Esophagus muscularis mucosa (tissue), 4 donors: Measurements from ENCODE around the gene CHN1. TPM values are rescaled to one million over a fixed set of nuclear protein-coding genes. Genes with fewer than 3 reads are reported as not detected.

Experiments
- DNase-seq: peaks from one replicate; pipeline ENCODE4 v3.0.0-alpha.2; 2017; ENCODE audit errors: extremely low spot score
- H3K27ac ChIP-seq, 4 donors: fragments of 200-600 bp; sonication (generic); replicated peaks in 1 of 4; 1 replicate in 3 of 4; 2 replicates in 1 of 4; pipeline ENCODE4 v1.5.1; 2016 to 2019; ENCODE audit warnings: mild to moderate bottlenecking in 1 of 4
- H3K27me3 ChIP-seq, 4 donors: fragments of 200-600 bp; sonication (generic); one replicate each; pipeline versions ENCODE4 v1.5.1 to v1.6.0; 2016 to 2019
- H3K36me3 ChIP-seq, 4 donors: fragments of 200-600 bp; sonication (generic); one replicate each; pipeline ENCODE4 v1.5.1; 2016 to 2019
- H3K4me1 ChIP-seq, 4 donors: fragments of 200-600 bp; sonication (generic); one replicate each; pipeline ENCODE4 v1.5.1; 2016 to 2019
- H3K4me3 ChIP-seq, 4 donors: fragments of 200-600 bp; sonication (generic); 1 replicate in 2 of 4; 2 replicates in 2 of 4; pipeline ENCODE4 v1.5.1; 2016 to 2019; ENCODE audit warnings: mild to moderate bottlenecking in 4 of 4, moderate library complexity in 1 of 4
- H3K9me3 ChIP-seq, 4 donors: fragments of 200-600 bp; sonication (generic); 1 replicate in 3 of 4; 2 replicates in 1 of 4; pipeline ENCODE4 v1.5.1; 2016 to 2019
- EP300 ChIP-seq: sonication (generic); formaldehyde crosslinking; IDR thresholded peaks from one replicate; pipeline ENCODE4 v1.6.1; 2017; ENCODE audit warnings: antibody characterized with exemption
- POLR2A ChIP-seq: fragments of 450-650 bp; IDR thresholded peaks from one replicate; pipeline ENCODE4 v1.6.1; 2017; ENCODE audit warnings: antibody characterized with exemption, moderate library complexity, mild to moderate bottlenecking, low read depth
- POLR2AphosphoS5 ChIP-seq, 2 donors: sonication (generic); formaldehyde crosslinking; IDR thresholded peaks; one replicate each; pipeline ENCODE4 v1.6.1; 2017; ENCODE audit warnings: antibody characterized with exemption in 2 of 2
- WGBS: methylation state at CpG from one replicate; pipeline ENCODE4 v1.1.5; 2018; 5-methylcytosine and 5-hydroxymethylcytosine counted together
- intact Hi-C: fragments of 100-400 bp; cut with DNase I; formaldehyde crosslinking; loops from one replicate; pipeline ENCODE4 v1.15.1; 2023
- total RNA-seq, 4 donors: library from RNA; depleted of rRNA; stranded (reverse); fragments of >200 nt; gene quantifications; one replicate each; pipeline versions ENCODE4 v1.1.0 to v1.2.1, GENCODE V29; 2016
- TF ChIP-seq, protein P1 (sequence below), 3 experiments: fragments of 200-600 bp in 2 of 3; fragments of 450-650 bp in 1 of 3; sonication (generic) in 2 of 3; IDR thresholded peaks; one replicate each; pipeline ENCODE4 v1.5.1; 2017 to 2019; ENCODE audit warnings: antibody characterized with exemption in 3 of 3, mild to moderate bottlenecking in 2 of 3, moderate library complexity in 1 of 3

The CHN1 gene
- total RNA-seq, 4 donors from 2014 or later: 23.2 to 32.3 (median 29.8) TPM

DNA sequence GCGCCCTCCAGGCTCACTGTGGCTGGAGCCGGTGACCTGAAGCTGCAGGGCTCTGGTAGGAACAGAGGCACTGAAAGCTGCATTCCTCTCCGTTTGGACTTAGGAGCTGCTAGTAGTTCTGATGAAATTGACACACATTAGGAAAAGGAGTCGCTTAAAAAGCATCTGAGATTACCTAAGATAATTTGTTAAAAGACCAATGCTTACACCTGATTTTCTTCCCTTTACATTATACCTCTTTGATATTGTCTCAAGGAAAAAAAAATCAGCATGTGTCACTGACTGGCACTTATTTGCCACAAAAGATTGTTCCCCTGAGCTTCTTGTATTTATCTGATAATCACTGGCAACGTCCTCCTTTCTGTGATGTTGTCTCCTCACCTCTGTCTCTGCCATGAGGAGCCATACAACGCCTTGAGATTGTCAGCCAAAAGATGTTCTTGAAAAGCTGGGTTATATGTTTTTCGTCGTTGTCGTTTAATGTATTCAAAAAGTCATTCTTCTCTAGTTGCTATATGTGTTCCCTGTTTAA is 618 bp upstream of the CHN1 start:
- H3K27me3 ChIP-seq: no peaks in the 10 kb centered on the region
- H3K4me1 ChIP-seq: peaks cover 30 to 72% (median 62%) of the 10 kb centered on the region in 4 donors
- intact Hi-C loops: no loop called here
- H3K36me3 ChIP-seq: no peaks in the 10 kb centered on the region
- no peak for TF ChIP-seq POLR2A
- no peak for TF ChIP-seq POLR2AphosphoS5 (IDR thresholded peaks at IDR 0.05)
- TF ChIP-seq, protein P1, sequence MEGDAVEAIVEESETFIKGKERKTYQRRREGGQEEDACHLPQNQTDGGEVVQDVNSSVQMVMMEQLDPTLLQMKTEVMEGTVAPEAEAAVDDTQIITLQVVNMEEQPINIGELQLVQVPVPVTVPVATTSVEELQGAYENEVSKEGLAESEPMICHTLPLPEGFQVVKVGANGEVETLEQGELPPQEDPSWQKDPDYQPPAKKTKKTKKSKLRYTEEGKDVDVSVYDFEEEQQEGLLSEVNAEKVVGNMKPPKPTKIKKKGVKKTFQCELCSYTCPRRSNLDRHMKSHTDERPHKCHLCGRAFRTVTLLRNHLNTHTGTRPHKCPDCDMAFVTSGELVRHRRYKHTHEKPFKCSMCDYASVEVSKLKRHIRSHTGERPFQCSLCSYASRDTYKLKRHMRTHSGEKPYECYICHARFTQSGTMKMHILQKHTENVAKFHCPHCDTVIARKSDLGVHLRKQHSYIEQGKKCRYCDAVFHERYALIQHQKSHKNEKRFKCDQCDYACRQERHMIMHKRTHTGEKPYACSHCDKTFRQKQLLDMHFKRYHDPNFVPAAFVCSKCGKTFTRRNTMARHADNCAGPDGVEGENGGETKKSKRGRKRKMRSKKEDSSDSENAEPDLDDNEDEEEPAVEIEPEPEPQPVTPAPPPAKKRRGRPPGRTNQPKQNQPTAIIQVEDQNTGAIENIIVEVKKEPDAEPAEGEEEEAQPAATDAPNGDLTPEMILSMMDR (IDR thresholded peaks at IDR 0.05): no peak
- TF ChIP-seq EP300: no peak
- 32% methylated on average over 7 of the region's 9 CpGs for WGBS
- DNase-seq: no peak
- H3K4me3 ChIP-seq: peak overlapping the region; percentile 82 to 89 (median 86)
- peak overlapping the region; percentile 89 to 94 (median 94) for H3K27ac ChIP-seq
- H3K9me3 ChIP-seq: no peaks in the 10 kb centered on the region

DNA sequence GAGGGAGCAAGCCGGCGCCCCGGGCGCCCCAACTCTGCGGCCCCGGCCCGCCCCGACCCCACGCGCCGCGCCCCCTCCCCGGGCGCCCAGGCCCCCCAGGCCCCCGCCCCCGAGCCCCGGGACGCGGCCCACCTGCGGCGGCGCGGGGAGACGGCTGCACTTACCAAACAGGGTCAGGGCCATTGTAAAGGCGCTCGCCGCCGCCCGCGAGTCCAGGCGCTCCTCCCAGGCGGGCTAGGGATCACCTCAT is 526 bp downstream of the CHN1 start:
- no peaks in the 10 kb centered on the region for H3K36me3 ChIP-seq
- no peak for TF ChIP-seq POLR2A
- TF ChIP-seq, protein P1 (IDR thresholded peaks at IDR 0.05): no peak
- TF ChIP-seq EP300: no peak
- no peak for TF ChIP-seq POLR2AphosphoS5 (IDR thresholded peaks at IDR 0.05)
- WGBS: no CpG with 5 or more reads among the region's 32 CpGs
- H3K27ac ChIP-seq: peak overlapping the region; percentile 89 to 94 (median 94)
- peak overlapping the region; percentile 82 to 89 (median 86) for H3K4me3 ChIP-seq
- no peak for DNase-seq
- H3K9me3 ChIP-seq: no peaks in the 10 kb centered on the region
- no peaks in the 10 kb centered on the region for H3K27me3 ChIP-seq
- H3K4me1 ChIP-seq: peaks cover 26 to 65% (median 54%) of the 10 kb centered on the region in 4 donors
- intact Hi-C loops: no loop called here

DNA sequence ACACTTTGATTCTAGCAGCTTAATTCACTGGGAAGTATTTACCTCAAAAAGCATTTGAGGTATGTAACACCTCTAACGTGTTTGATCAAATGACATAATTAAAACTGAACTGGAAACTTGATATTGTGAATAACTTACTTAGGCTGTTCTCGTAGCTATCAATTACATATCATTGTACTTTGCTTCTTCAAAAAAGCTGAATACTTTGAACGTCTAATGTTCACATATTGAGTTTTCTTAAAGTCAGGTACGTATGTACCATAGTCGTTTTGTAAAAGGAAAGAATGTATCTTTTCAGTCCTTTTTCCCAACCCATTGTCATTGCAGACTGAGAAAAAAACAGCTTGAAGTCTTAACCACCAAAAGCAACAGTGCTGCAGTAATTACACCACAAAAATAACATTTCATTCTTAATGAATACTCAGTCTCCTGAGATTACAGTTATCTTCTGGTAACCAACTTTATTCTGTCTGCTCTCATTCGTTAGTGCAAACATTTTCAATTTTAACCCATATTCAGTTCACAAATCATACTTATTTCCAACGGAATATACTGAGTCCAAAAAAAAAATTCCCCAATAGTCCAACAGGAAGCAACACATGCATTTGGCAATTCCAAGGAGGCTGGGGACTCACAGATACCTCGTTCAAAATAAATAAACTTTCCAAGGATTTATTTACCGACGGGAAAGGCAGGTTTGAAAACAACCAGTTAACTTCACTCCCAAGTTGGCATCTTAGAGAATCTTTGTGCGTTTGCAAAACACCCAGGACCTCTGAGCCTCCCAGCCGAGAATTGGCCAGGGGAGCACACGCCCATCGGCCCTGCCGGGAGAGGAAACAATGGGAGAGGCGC is 1.1 kb downstream of the CHN1 start:
- H3K4me1 ChIP-seq: peaks cover 23 to 62% (median 54%) of the 10 kb centered on the region in 4 donors
- H3K27me3 ChIP-seq: no peaks in the 10 kb centered on the region
- 17% methylated on average over 15 of the region's 16 CpGs for WGBS
- peak overlapping the region; percentile 89 to 94 (median 94) for H3K27ac ChIP-seq
- H3K4me3 ChIP-seq: peak overlapping the region; percentile 82 to 89 (median 86)
- DNase-seq: no peak
- intact Hi-C loops: no loop called here
- no peak for TF ChIP-seq POLR2A
- TF ChIP-seq, protein P1 (IDR thresholded peaks at IDR 0.05): no peak
- peak in 1 of 2 donors; percentile 4 for TF ChIP-seq POLR2AphosphoS5 (IDR thresholded peaks at IDR 0.05)
- TF ChIP-seq EP300: no peak
- H3K36me3 ChIP-seq: no peaks in the 10 kb centered on the region
- H3K9me3 ChIP-seq: no peaks in the 10 kb centered on the region

DNA sequence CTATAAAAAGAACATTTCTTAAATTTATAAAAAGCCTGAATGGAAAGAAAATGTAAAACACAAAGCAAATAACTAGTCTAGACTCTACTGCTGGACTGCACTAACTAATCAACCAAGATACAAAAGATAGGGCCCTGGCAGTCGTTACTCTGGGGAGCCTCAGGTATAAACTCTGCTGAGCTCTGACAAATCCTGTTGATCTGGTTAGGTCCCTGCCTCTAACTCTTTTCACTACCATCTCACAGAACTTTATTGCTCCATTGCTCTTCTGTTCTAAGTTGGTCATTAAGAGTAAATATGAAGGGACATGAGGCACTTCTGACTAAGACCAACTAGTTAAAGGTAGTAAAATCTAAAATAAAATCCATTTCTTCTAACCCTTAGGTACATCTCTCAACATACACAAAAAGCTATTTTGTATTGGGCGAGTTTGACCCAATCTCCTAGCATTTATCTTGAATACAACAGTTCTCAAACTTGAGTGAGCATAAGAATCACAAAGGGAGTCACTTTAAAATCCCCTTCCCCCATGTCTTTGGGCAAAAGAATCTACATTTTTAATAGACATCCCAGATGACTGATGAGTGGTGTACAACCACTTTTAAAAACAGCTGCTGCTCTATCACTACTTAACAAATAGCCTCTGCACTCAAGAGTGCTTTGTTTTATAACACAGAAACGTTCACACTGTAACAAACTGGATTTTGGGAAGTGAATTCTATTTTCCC is 2.5 kb downstream of the CHN1 start:
- no peak for TF ChIP-seq POLR2AphosphoS5 (IDR thresholded peaks at IDR 0.05)
- TF ChIP-seq, protein P1 (IDR thresholded peaks at IDR 0.05): no peak
- no peak for TF ChIP-seq POLR2A
- TF ChIP-seq EP300: no peak
- no peak for DNase-seq
- Histone ChIP-seq H3K4me3 (no peak overlapping the region), H3K27ac (peak overlapping the region; percentile 89 to 94 (median 94)), H3K9me3 (no peaks in the 10 kb centered on the region), H3K36me3 (no peaks in the 10 kb centered on the region), H3K4me1 (peaks cover 25 to 58% (median 54%) of the 10 kb centered on the region in 4 donors), H3K27me3 (no peaks in the 10 kb centered on the region)
- intact Hi-C loops: no loop called here
- WGBS: 56% methylated on average over 3 of the region's 3 CpGs
